CD4-positive, alpha-beta T cell (primary cell): ENCODE results near the gene PPP1R14B. TPM values are rescaled to one million over a fixed set of nuclear protein-coding genes. Genes with fewer than 3 reads are reported as not detected.

Experiments
- ATAC-seq: fragments of 200-7000 bp; cut with Tn5 transposase; one replicate; pipeline ENCODE4 v1.10.0; 2022; ENCODE audit warnings: mild to moderate bottlenecking; ENCODE audit not compliant: poor library complexity
- CTCF ChIA-PET: fragments of 350-600 bp; sonication (Branson Sonifier 250); formaldehyde crosslinking; loops from one replicate; lab custom pipeline; 2021; ENCODE audit warnings: antibody characterized with exemption, inconsistent platforms; lab: Charles Lee
- POLR2A ChIA-PET: fragments of 350-600 bp; sonication (Branson Sonifier 250); formaldehyde crosslinking; loops from one replicate; lab custom pipeline; 2021; ENCODE audit warnings: antibody characterized with exemption, inconsistent platforms; lab: Charles Lee
- DNase-seq, 14 experiments: peaks; one replicate each; pipeline ENCODE4 v3.0.0-alpha.2; 2013 to 2020; ENCODE audit warnings: mixed read lengths in 2 of 14
- H3K27ac ChIP-seq, 2 donors: one replicate each; pipeline versions ENCODE4 v1.5.1 to v1.7.0; 2013; ENCODE audit warnings: low read length in 2 of 2, low read depth in 1 of 2, mild to moderate bottlenecking in 1 of 2
- H3K27me3 ChIP-seq, 2 experiments: 1 replicate in 1 of 2; 2 replicates in 1 of 2; pipeline versions ENCODE4 v1.6.1 to v1.7.0; 2013; ENCODE audit warnings: low read length in 2 of 2, control low read depth in 1 of 2, mild to moderate bottlenecking in 1 of 2, moderate library complexity in 1 of 2; ENCODE audit not compliant: insufficient read depth in 2 of 2, control insufficient read depth in 1 of 2
- H3K36me3 ChIP-seq: one replicate; pipeline ENCODE4 v1.6.1; 2013; ENCODE audit warnings: low read length, control low read depth; ENCODE audit not compliant: insufficient read depth
- H3K4me1 ChIP-seq: one replicate; pipeline ENCODE4 v1.6.1; 2013; ENCODE audit warnings: low read length, control low read depth; ENCODE audit not compliant: insufficient read depth
- H3K4me3 ChIP-seq: one replicate; pipeline ENCODE4 v1.5.1; 2013; ENCODE audit warnings: mild to moderate bottlenecking, low read length, moderate library complexity
- H3K9me3 ChIP-seq, 2 experiments: 1 replicate in 1 of 2; 2 replicates in 1 of 2; pipeline versions ENCODE4 v1.6.1 to v1.7.0; 2013; ENCODE audit warnings: low read length in 2 of 2, mild to moderate bottlenecking in 2 of 2, control low read depth in 1 of 2, moderate library complexity in 1 of 2; ENCODE audit not compliant: control insufficient read depth in 1 of 2, insufficient read depth in 1 of 2
- H3K27ac Mint-ChIP-seq: one replicate; pipeline ENCODE4 v1.8.0; 2020; ENCODE audit warnings: mixed read lengths
- H3K27me3 Mint-ChIP-seq: one replicate; pipeline ENCODE4 v1.8.0; 2021; ENCODE audit warnings: mixed read lengths
- H3K36me3 Mint-ChIP-seq: one replicate; pipeline ENCODE4 v1.8.0; 2021; ENCODE audit warnings: low read depth, mixed read lengths
- H3K4me1 Mint-ChIP-seq: one replicate; pipeline ENCODE4 v1.8.0; 2021; ENCODE audit warnings: low read depth, mixed read lengths
- H3K4me3 Mint-ChIP-seq: one replicate; pipeline ENCODE4 v1.8.0; 2020; ENCODE audit warnings: mild to moderate bottlenecking, mixed read lengths
- H3K9me3 Mint-ChIP-seq: one replicate; pipeline ENCODE4 v1.8.0; 2020; ENCODE audit warnings: mixed read lengths
- CTCF ChIP-seq: fragments of 200-600 bp; IDR thresholded peaks from one replicate; pipeline ENCODE4 v1.8.0; 2022; ENCODE audit warnings: antibody characterized with exemption, mild to moderate bottlenecking
- intact Hi-C, 2 experiments: fragments of 100-400 bp; cut with DNase I in 1 of 2; cut with micrococcal nuclease in 1 of 2; formaldehyde crosslinking; loops; one replicate each; pipeline versions ENCODE4 v1.15.1 to v1.9.0; 2023 to 2025; cut with DNase I, micrococcal nuclease
- total RNA-seq, 174 experiments: library from RNA in 2 of 174; stranded (reverse) in 2 of 174; gene quantifications; one replicate each; pipeline ENCODE4 v1.2.3 and lab custom pipeline; 2021 to 2026

PPP1R14B gene
- total RNA-seq, 2 experiments from 2014 or later = 17.1 to 21.0 TPM

DNA sequence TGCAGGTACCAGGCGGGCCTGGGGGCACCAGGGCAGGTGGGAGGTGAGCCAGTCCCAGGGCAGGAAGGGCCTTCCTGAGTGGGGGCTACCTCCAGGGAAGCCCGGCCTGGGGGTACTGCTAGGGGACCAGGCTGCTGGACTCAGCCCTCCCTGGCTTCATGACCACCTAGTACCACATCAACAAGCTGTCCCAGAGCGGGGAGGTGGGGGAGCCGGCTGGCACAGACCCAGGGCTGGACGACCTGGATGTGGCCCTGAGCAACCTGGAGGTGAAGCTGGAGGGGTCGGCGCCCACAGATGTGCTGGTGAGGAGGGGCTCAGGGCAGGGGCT is 27.4 kb downstream of the PPP1R14B start:
- peaks cover 71% of the 10 kb centered on the region for H3K36me3 ChIP-seq
- H3K27me3 ChIP-seq = no peaks in the 10 kb centered on the region
- no peak overlapping the region for H3K4me3 Mint-ChIP-seq
- H3K4me3 ChIP-seq = no peak overlapping the region
- H3K4me1 Mint-ChIP-seq = peaks cover 8% of the 10 kb centered on the region
- no peaks in the 10 kb centered on the region for H3K9me3 Mint-ChIP-seq
- H3K27ac ChIP-seq = no peak overlapping the region
- no peak overlapping the region for H3K27ac Mint-ChIP-seq
- H3K4me1 ChIP-seq = peaks cover 3% of the 10 kb centered on the region
- intact Hi-C loops = no loop called here
- H3K36me3 Mint-ChIP-seq = peaks cover 40% of the 10 kb centered on the region
- TF ChIP-seq CTCF = no peak
- H3K27me3 Mint-ChIP-seq = no peaks in the 10 kb centered on the region
- no peaks in the 10 kb centered on the region for H3K9me3 ChIP-seq
- no peak for ATAC-seq
- ChIA-PET POLR2A (interaction anchor here (1.1 kb wide), 1 partner anchor 14 kb away, joined by 3 read pairs; no protein-coding TSS in a partner anchor), CTCF (no interaction called here)
- DNase-seq = no peak

GRCh38 chr11:64218628-64219353 is 28.0 kb downstream of the PPP1R14B start:
- Mint-ChIP-seq H3K4me1 (peaks cover 8% of the 10 kb centered on the region), H3K36me3 (peaks cover 46% of the 10 kb centered on the region), H3K27me3 (no peaks in the 10 kb centered on the region), H3K27ac (peak overlapping the region; percentile 44), H3K9me3 (no peaks in the 10 kb centered on the region), H3K4me3 (no peak overlapping the region)
- POLR2A ChIA-PET = interaction anchor here (1.1 kb wide), 1 partner anchor 14 kb away, joined by 3 read pairs; no protein-coding TSS in a partner anchor
- ATAC-seq = no peak
- no peak overlapping the region for H3K27ac ChIP-seq
- no peak for TF ChIP-seq CTCF
- no peak overlapping the region for H3K4me3 ChIP-seq
- no peaks in the 10 kb centered on the region for H3K27me3 ChIP-seq
- H3K9me3 ChIP-seq = no peaks in the 10 kb centered on the region
- CTCF ChIA-PET = interaction anchor here (0.8 kb wide), 1 partner anchor 15 kb away, joined by 3 read pairs; no protein-coding TSS in a partner anchor
- intact Hi-C loops = no loop called here
- DNase-seq = no peak
- peaks cover 2% of the 10 kb centered on the region for H3K4me1 ChIP-seq
- peaks cover 74% of the 10 kb centered on the region for H3K36me3 ChIP-seq

- Histone ChIP-seq H3K36me3 (peaks cover 70% of the 10 kb centered on the region), H3K4me3 (no peak overlapping the region), H3K9me3 (no peaks in the 10 kb centered on the region), H3K27me3 (no peaks in the 10 kb centered on the region), H3K4me1 (peaks cover 2% of the 10 kb centered on the region), H3K27ac (no peak overlapping the region)
- no peak for TF ChIP-seq CTCF
- intact Hi-C loops = no loop called here
- H3K9me3 Mint-ChIP-seq = no peaks in the 10 kb centered on the region
- CTCF ChIA-PET = interaction anchor here (1.1 to 1.3 kb wide), 3 partner anchors 12 to 34 kb away, joined by 3 to 4 read pairs (median 3); no protein-coding TSS in a partner anchor
- H3K27me3 Mint-ChIP-seq = no peaks in the 10 kb centered on the region
- H3K4me3 Mint-ChIP-seq = no peak overlapping the region
- POLR2A ChIA-PET = interaction anchor here (1.1 to 3.5 kb wide), 5 partner anchors 9 to 31 kb away, joined by 3 to 15 read pairs (median 3); partner anchors contain the start of genes FERMT3, NUDT22, PPP1R14B and STIP1
- DNase-seq (no peak), ATAC-seq (no peak)
- peaks cover 8% of the 10 kb centered on the region for H3K4me1 Mint-ChIP-seq
- H3K27ac Mint-ChIP-seq = no peak overlapping the region
- H3K36me3 Mint-ChIP-seq = peaks cover 61% of the 10 kb centered on the region
Observed at GRCh38 chr11:64216879-64217278, 29.9 kb downstream of the PPP1R14B start.
